ENCODE data around the gene MAD1L1.

GRCh38 chr7:2085804-2086203 is 146.9 kb downstream of the MAD1L1 start:
- no peak for TF ChIP-seq KLF1 (tag by site-specific recombination; IDR thresholded peaks at IDR 0.05)
- TF ChIP-seq ZNF514 (tag by site-specific recombination; IDR thresholded peaks at IDR 0.05): no peak
- TF ChIP-seq, protein P1, sequence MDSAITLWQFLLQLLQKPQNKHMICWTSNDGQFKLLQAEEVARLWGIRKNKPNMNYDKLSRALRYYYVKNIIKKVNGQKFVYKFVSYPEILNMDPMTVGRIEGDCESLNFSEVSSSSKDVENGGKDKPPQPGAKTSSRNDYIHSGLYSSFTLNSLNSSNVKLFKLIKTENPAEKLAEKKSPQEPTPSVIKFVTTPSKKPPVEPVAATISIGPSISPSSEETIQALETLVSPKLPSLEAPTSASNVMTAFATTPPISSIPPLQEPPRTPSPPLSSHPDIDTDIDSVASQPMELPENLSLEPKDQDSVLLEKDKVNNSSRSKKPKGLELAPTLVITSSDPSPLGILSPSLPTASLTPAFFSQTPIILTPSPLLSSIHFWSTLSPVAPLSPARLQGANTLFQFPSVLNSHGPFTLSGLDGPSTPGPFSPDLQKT (IDR thresholded peaks at IDR 0.05; ENCODE audit: borderline replicate concordance, low read depth, low read length): no peak
- TF ChIP-seq, protein P2, sequence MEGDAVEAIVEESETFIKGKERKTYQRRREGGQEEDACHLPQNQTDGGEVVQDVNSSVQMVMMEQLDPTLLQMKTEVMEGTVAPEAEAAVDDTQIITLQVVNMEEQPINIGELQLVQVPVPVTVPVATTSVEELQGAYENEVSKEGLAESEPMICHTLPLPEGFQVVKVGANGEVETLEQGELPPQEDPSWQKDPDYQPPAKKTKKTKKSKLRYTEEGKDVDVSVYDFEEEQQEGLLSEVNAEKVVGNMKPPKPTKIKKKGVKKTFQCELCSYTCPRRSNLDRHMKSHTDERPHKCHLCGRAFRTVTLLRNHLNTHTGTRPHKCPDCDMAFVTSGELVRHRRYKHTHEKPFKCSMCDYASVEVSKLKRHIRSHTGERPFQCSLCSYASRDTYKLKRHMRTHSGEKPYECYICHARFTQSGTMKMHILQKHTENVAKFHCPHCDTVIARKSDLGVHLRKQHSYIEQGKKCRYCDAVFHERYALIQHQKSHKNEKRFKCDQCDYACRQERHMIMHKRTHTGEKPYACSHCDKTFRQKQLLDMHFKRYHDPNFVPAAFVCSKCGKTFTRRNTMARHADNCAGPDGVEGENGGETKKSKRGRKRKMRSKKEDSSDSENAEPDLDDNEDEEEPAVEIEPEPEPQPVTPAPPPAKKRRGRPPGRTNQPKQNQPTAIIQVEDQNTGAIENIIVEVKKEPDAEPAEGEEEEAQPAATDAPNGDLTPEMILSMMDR (tag by site-specific recombination; IDR thresholded peaks at IDR 0.05): no peak
- no peak for TF ChIP-seq ZNF121 (tag by site-specific recombination; IDR thresholded peaks at IDR 0.05)
- TF ChIP-seq GLIS1 (tag by site-specific recombination; IDR thresholded peaks at IDR 0.05): no peak
- TF ChIP-seq SP2 (tag by site-specific recombination; IDR thresholded peaks at IDR 0.05): no peak
- no peak for TF ChIP-seq IKZF3 (tag by site-specific recombination; IDR thresholded peaks at IDR 0.05)
- no peak for TF ChIP-seq ZNF274 (IDR thresholded peaks at IDR 0.05; ENCODE audit: low read length)
- no peak for TF ChIP-seq ZNF274 (tag by site-specific recombination; IDR thresholded peaks at IDR 0.05; ENCODE audit: borderline replicate concordance)
- TF ChIP-seq RBAK (tag by site-specific recombination; IDR thresholded peaks at IDR 0.05): no peak

Data from HEK293 (cell line).